Liver (tissue), 9 donors: ENCODE data around the gene CAPN10. TPM values are rescaled to one million over a fixed set of nuclear protein-coding genes. Genes with fewer than 3 reads are reported as not detected.
"Not testable (repeated sequence)": the region's sequence is repeated elsewhere in the genome, so short reads cannot be mapped to it uniquely, and the experiment has no call there.

Experiments used
- DNase-seq: peaks from one replicate; pipeline ENCODE4 v3.0.0-alpha.2; 2017; ENCODE audit warnings: low spot score
- H3K27ac ChIP-seq, 2 donors: one replicate each; pipeline ENCODE4 v1.7.0; 2013; ENCODE audit warnings: inconsistent platforms in 2 of 2, low read length in 2 of 2, control low read depth in 1 of 2, low read depth in 1 of 2, mild to moderate bottlenecking in 1 of 2
- H3K27me3 ChIP-seq, 4 donors: one replicate each; pipeline versions ENCODE4 v1.6.1 to v1.7.0; 2013; ENCODE audit warnings: low read length in 3 of 4, inconsistent platforms in 1 of 4, mild to moderate bottlenecking in 1 of 4, moderate library complexity in 1 of 4; ENCODE audit not compliant: control insufficient read depth in 4 of 4, insufficient read depth in 4 of 4
- H3K36me3 ChIP-seq, 4 donors: one replicate each; pipeline versions ENCODE4 v1.6.1 to v1.7.0; 2013; ENCODE audit warnings: low read length in 3 of 4, mild to moderate bottlenecking in 3 of 4, low read depth in 1 of 4, moderate library complexity in 1 of 4; ENCODE audit not compliant: control insufficient read depth in 4 of 4, insufficient read depth in 3 of 4
- H3K4me1 ChIP-seq, 4 donors: one replicate each; pipeline versions ENCODE4 v1.6.1 to v1.7.0; 2013; ENCODE audit warnings: low read length in 3 of 4, mild to moderate bottlenecking in 3 of 4, moderate library complexity in 1 of 4; ENCODE audit not compliant: control insufficient read depth in 4 of 4, insufficient read depth in 4 of 4
- H3K4me3 ChIP-seq, 3 donors: one replicate each; pipeline versions ENCODE4 v1.6.1 to v1.7.0; 2013; ENCODE audit warnings: low read length in 3 of 3, control low read depth in 1 of 3, low read depth in 1 of 3, mild to moderate bottlenecking in 1 of 3
- H3K9ac ChIP-seq, 2 donors: one replicate each; pipeline ENCODE4 v1.7.0; 2013; ENCODE audit warnings: low read length in 2 of 2, mild to moderate bottlenecking in 2 of 2, moderate library complexity in 2 of 2, control low read depth in 1 of 2, low read depth in 1 of 2
- H3K9me3 ChIP-seq, 4 donors: one replicate each; pipeline versions ENCODE4 v1.6.1 to v1.7.0; 2013; ENCODE audit warnings: low read length in 3 of 4; ENCODE audit not compliant: control insufficient read depth in 4 of 4
- CTCF ChIP-seq: fragments of 150-350 bp; IDR thresholded peaks from 2 replicates; pipeline ENCODE4 v1.5.1; 2017; ENCODE audit warnings: improper control_type of control experiment, low read depth, low read length; ENCODE audit not compliant: missing input control
- FOXA2 ChIP-seq: IDR thresholded peaks from 2 replicates; pipeline ENCODE4 v1.6.1; 2016; ENCODE audit warnings: antibody characterized with exemption
- GABPA ChIP-seq, 2 donors: IDR thresholded peaks in 1 of 2; conservative IDR thresholded peaks in 1 of 2; 2 replicates each; pipeline ENCODE4 v1.6.1; 2016; ENCODE audit warnings: antibody characterized with exemption in 2 of 2, mild to moderate bottlenecking in 1 of 2, moderate library complexity in 1 of 2
- HNF4A ChIP-seq, 2 donors: conservative IDR thresholded peaks; 2 replicates each; pipeline ENCODE4 v1.6.1; 2016; ENCODE audit warnings: antibody characterized with exemption in 2 of 2, mild to moderate bottlenecking in 2 of 2
- REST ChIP-seq: IDR thresholded peaks from 2 replicates; pipeline ENCODE4 v1.6.1; 2016; ENCODE audit warnings: antibody characterized with exemption, mild to moderate bottlenecking
- RXRA ChIP-seq, 2 donors: IDR thresholded peaks; 2 replicates each; pipeline ENCODE4 v1.6.1; 2017 to 2018; ENCODE audit warnings: antibody characterized with exemption in 2 of 2, mild to moderate bottlenecking in 1 of 2
- SP1 ChIP-seq: IDR thresholded peaks from 2 replicates; pipeline ENCODE4 v1.6.1; 2018; ENCODE audit warnings: antibody characterized with exemption, mild to moderate bottlenecking
- YY1 ChIP-seq: IDR thresholded peaks from 2 replicates; pipeline ENCODE4 v1.6.1; 2016; ENCODE audit warnings: antibody characterized with exemption, mild to moderate bottlenecking
- ZBTB33 ChIP-seq: IDR thresholded peaks from 2 replicates; pipeline ENCODE4 v1.6.1; 2016; ENCODE audit warnings: antibody characterized with exemption
- WGBS: extraction: QIAGEN DNeasy Blood & Tissue Kit; methylation state at CpG from one replicate; pipeline ENCODE4 v1.1.7; 2013; 5-methylcytosine and 5-hydroxymethylcytosine counted together
- polyA plus RNA-seq, 2 donors: library from polyadenylated mRNA; stranded (reverse) in 1 of 2; unstranded in 1 of 2; fragments of 200-250 nt in 1 of 2; fragments of >200 nt in 1 of 2; fragmentation: Nextera tagmentation in 1 of 2; extraction: Ambion mirVana in 1 of 2; gene quantifications; one replicate each; pipeline versions ENCODE4 v1.2.1 to v1.2.3, GENCODE V29; 2013 to 2015
- total RNA-seq, 2 donors: library from RNA; depleted of rRNA; stranded (reverse); fragments of >200 nt; gene quantifications; one replicate each; pipeline ENCODE4 v1.2.3, GENCODE V29; 2014
- donor health status: healthy.
- donor health status: healthy.
- donor health status: healthy.
- donor health status: healthy.
- donor health status: healthy.

The CAPN10 gene
- total and polyA plus RNA-seq, 4 donors: 4.8 to 11.3 (median 6.5) TPM

- no peaks in the 10 kb centered on the region for H3K9me3 ChIP-seq
- no peak overlapping the region for H3K9ac ChIP-seq
- H3K27me3 ChIP-seq: no peaks in the 10 kb centered on the region
- H3K4me1 ChIP-seq: no peaks in the 10 kb centered on the region
- H3K27ac ChIP-seq: no peak overlapping the region
- no peak for DNase-seq
- H3K36me3 ChIP-seq: peaks cover 6 to 17% (median 10%) of the 10 kb centered on the region in 4 donors
- H3K4me3 ChIP-seq: no peak overlapping the region
- 97% methylated on average over 43 of the region's 43 CpGs for WGBS
- TF ChIP-seq FOXA2 (no peak), RXRA (IDR thresholded peaks at IDR 0.05) (no peak), ZBTB33 (no peak), YY1 (no peak)
These were observed 48.3 kb upstream of the CAPN10 start for GRCh38 chr2:240538031-240538780.

GRCh38 chr2:240539101-240539500 is 47.4 kb upstream of the CAPN10 start:
- H3K27ac ChIP-seq, H3K9me3 ChIP-seq, H3K9ac ChIP-seq, DNase-seq, H3K27me3 ChIP-seq, H3K4me3 ChIP-seq, H3K4me1 ChIP-seq: not testable (repeated sequence)
- peaks cover 6 to 17% (median 10%) of the 10 kb centered on the region in 4 donors for H3K36me3 ChIP-seq
- WGBS: 99% methylated on average over 17 of the region's 17 CpGs

- no peaks in the 10 kb centered on the region for H3K27me3 ChIP-seq
- peaks cover 6 to 12% (median 10%) of the 10 kb centered on the region in 4 donors for H3K36me3 ChIP-seq
- TF ChIP-seq CTCF (no peak), SP1 (no peak), YY1 (no peak), FOXA2 (no peak), GABPA (IDR thresholded peaks at IDR 0.05 in 1 of 2, conservative IDR thresholded peaks at IDR 0.05 in 1 of 2) (no peak), REST (no peak), ZBTB33 (no peak), HNF4A (conservative IDR thresholded peaks at IDR 0.05) (no peak)
- no peak overlapping the region for H3K27ac ChIP-seq
- no peak overlapping the region for H3K4me3 ChIP-seq
- no peaks in the 10 kb centered on the region for H3K4me1 ChIP-seq
- H3K9ac ChIP-seq: no peak overlapping the region
- DNase-seq: no peak
- no peaks in the 10 kb centered on the region for H3K9me3 ChIP-seq
These were observed 46.6 kb upstream of the CAPN10 start for GRCh38 chr2:240539906-240540305.
